NCI-H345 treated with DMSO at 0.1 percent for 48 hours (cell line): ENCODE measurements around the gene C17orf107.

Experiments used
- DNase-seq: peaks from one replicate; lab custom pipeline; 2025; ENCODE audit not compliant: unreplicated experiment; lab: John Stamatoyannopoulos, UW

C17orf107 gene

DNA sequence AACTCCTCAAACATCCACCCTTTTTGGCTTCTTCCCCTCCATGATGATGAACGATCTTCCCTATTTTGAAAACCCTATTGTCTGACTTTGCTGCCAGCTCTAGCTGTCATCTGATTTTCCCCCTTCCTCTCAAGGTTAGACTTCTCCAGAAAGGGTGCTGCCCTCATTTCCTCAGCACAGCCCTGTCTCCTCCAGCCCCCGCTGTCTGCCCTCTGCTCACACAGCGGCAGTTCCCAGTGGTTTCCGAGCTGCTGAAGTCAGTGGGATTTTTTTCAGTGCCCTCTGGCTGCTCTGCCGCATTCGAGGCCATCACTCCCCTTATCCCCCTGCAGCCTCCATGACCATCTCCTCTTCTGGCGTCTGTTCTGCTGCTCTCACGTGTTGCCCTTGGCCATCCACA, 26.6 kb upstream of the C17orf107 start:
- DNase-seq: no peak

DNA sequence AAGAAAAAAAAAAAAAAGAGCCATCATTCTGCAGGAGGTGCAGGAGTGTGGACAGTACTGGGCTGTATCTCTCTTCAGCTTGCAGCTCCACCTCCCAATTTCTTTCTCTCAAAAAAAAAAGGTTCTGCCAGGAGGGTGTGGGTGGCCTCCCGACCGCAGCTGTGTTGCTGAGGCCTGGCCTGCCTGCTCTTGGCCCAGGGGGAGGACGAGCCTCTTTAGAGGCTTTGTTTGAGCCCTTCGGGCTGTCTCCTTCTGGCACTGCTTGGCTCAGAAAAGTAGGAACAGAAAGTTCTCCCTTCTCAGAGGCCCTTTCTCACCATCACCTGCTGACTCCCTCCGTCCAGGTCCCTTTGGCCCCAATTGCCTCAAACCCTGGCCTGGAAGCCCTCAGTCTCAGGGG, 22.2 kb upstream of the C17orf107 start:
- no peak for DNase-seq

DNA sequence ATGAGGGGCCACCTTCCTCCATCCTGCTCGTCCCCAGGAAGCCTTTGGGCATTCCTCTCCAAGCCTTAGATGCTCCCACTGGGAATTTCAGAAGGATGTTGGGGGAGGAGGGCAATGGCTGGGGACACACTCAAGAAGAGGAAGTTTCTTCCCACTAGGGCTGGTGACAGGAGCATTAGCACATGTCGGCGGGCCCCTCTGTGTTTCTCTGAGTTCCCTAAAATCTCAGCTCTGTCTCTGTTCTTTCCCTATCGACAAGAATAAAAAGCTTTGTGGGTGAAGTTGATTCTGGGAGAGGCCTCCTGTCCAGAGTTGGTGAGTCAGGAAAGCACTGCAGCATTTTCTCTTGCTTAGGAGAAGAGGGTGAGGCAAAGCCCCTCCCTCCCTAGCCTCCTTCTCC, 19.7 kb upstream of the C17orf107 start:
- DNase-seq: no peak

DNA sequence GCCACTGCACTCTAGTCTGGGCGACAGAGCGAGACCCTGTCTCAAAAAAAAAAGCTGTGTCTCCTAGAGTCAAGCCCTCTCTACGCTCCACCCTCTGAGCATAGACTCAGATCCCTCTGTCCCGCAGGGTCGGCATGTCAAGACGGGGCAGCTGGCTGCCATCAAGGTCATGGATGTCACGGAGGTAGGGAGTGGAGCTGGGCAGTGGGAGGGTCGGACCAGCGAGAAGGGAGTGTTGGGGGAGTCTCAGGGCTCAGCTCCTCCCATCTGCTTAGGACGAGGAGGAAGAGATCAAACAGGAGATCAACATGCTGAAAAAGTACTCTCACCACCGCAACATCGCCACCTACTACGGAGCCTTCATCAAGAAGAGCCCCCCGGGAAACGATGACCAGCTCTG, 18.5 kb upstream of the C17orf107 start:
- no peak for DNase-seq

DNA sequence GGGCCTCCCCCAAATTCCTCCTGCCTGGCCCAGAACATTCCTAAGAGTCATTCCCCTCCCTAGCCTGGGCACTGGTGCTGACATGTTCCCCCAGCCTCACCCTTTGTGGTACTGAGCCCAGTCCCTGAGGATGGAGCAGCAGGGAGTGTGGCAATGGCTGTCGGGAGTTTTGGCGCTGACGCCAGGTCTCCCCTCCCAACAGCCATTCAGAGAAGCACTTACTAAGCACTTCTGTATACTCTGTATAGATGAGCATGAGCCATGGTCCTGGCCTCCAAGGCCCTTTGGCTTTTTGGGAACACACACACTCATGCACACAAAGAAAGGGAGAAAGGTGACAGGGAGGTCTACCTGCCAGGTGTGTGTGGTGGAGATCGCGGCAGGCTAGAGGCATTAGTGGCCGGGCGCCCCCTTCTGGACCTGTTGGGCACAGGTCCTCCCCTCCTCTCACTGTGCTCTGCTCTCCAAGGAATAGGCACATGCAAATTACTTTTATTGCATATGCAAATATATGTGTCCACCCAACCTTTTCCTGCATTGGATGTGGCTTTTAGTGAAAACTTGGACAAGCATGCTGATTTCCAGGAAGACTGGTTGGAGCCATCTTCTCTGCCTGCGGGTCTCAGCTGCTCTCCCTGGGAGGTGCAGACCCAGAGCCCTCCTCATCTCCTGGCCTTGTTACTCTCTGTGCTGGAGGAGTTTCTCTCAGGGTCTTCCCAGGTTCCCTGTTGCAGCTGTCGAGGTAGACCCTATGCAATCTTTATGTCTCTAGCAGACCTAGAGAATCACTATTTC, 17.4 kb upstream of the C17orf107 start:
- peak; percentile 22 for DNase-seq

DNA sequence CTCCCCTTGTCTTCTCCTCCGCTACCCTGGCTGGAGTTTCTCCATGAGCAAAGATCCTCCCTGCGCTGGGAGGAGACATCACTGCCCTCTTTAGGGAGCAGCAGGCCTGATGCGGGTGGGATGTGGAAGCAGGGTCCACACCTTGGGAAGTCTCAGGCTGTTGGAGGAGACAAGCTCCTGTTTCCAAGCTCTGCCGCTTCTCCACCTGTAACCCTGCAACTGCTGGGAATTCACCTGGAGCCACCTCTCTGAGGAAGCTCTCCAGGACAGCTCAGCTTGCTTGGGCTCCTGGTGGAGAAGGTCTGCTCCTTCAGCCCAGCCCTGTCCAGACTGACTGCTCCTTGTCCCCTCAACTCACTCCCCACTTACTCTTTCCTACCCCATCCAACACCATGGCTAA, 14.8 kb upstream of the C17orf107 start:
- DNase-seq: no peak

DNA sequence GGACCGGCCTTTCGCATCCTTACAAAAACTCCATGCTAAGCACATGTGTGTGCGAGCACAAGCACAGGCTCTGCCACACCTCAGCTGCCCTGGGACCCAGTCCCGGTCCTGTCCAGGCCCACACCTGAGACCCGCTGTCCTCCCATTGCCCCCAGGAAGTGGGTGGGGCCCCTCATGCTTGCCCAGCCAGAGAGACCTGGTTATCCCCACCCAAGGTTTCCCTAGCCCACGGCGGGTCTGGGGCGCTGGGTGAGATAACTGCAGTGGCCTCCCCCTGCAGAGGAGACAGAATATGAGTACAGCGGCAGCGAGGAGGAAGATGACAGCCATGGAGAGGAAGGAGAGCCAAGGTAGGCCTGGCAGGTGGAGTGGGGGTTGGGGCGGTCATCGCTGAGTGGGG, 12.5 kb upstream of the C17orf107 start:
- DNase-seq: no peak

DNA sequence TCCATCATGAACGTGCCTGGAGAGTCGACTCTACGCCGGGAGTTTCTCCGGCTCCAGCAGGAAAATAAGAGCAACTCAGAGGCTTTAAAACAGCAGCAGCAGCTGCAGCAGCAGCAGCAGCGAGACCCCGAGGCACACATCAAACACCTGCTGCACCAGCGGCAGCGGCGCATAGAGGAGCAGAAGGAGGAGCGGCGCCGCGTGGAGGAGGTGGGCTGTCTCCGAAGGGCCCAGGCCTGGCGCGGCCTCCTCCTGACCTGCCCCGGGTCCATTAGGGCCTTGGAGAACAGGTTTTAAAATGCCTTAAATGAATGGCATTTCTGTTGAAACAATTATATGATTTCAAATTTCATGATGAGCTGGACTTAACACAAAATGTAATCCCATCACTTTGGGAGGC, 11.8 kb upstream of the C17orf107 start:
- DNase-seq: no peak

DNA sequence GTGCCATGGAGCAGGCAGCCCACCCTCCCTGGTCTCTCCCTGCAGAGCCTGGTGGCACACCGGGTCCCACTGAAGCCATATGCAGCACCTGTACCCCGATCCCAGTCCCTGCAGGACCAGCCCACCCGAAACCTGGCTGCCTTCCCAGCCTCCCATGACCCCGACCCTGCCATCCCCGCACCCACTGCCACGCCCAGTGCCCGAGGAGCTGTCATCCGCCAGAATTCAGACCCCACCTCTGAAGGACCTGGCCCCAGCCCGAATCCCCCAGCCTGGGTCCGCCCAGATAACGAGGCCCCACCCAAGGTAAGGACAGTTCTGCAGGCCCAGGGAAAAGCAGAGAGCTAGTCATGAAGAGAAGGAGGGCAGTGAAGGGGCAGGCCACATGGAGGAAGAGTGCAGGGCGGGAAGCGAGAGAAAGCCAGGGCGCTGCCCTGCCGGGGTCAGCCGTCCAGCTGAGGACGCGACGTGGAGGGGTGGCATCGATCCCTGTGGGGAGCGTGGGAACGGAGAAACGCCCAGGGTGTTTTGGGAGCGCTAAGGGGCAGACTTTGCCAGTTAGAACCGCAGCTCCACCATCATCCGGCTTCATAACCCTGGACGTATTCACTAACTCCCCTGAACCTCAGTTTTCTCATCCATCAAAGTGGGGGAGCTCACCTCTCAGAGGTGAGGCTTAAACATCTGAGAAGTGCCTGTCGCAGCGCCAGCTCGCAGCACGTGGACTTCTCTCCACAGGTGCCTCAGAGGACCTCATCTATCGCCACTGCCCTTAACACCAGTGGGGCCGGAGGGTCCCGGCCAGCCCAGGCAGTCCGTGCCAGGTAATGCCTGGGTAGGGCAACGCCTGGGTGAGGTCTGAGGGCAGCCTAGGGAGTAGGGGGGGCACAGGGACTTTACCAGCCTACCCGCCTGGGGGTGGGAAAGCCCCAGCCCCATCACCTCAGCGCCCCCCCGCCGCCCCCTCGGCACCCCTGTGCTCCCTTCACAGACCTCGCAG, 7.6 kb upstream of the C17orf107 start:
- DNase-seq: no peak

DNA sequence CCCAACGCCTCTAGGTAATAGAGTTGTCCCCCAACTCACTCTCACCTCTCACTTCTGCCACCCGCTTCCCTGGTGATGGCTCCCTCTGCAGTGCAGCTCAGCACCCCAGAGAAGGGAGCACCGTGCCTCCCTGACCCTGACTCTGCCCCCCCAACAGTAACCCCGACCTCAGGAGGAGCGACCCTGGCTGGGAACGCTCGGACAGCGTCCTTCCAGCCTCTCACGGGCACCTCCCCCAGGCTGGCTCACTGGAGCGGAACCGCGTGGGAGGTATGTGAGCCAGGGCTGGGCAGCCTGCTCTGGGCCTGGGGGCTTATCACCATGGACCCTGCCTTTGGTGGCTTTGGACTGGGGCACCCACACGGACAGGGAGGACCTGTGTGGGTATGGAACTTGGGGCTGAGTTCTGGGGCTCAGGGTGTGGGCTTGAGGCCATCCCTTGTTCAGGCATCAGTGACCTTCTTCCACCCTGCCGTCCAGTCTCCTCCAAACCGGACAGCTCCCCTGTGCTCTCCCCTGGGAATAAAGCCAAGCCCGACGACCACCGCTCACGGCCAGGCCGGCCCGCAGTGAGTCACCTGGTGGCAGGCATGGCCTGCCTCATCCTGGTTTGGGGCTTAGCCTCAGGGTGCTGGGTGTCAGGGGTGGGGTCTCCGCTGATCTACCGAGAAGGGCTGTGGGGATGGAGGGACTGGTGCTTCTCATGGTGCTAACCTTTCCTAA, 6.7 kb upstream of the C17orf107 start:
- DNase-seq: no peak

DNA sequence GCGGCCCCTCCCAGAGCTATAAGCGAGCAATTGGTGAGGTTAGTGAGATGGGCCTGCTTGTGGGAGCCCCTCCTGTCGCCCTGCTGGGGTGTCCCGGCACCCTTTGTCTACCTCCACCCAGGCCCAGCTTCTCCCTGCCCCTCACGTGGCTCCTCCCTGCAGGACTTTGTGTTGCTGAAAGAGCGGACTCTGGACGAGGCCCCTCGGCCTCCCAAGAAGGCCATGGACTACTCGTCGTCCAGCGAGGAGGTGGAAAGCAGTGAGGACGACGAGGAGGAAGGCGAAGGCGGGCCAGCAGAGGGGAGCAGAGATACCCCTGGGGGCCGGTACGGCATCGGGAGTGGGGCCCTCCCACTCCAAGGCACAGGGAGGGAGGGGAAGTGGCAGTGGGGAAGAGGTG, 6.1 kb upstream of the C17orf107 start:
- DNase-seq: no peak

DNA sequence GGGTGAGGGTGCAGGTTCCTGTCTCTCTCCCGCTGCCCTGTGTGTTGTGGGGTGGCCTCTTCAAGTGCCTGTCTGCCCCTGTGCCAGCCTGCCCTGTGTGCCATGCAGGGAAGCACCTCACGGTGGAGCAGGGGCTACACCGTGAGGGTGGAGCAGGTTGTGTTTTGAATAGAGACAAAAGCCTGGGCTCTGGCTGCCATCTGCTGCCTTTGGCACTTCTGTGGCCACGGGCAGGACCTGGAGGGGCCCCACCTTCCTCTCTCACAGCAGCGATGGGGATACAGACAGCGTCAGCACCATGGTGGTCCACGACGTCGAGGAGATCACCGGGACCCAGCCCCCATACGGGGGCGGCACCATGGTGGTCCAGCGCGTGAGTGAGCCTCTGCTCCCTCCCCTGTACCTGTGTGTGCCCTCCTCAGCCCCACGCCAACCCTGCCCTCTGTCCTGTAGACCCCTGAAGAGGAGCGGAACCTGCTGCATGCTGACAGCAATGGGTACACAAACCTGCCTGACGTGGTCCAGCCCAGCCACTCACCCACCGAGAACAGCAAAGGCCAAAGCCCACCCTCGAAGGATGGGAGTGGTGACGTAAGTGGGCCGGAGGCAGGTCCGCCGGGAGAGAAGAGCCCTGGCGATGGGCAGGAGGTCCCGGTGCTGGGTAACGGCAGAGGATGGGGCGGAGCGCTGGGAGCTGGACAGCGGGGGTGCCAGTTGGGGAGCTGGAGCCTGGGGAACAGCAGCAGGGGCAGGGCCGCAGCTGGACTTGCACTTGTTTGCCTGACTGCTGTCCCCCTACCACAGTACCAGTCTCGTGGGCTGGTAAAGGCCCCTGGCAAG, 5.4 kb upstream of the C17orf107 start:
- DNase-seq: no peak

DNA sequence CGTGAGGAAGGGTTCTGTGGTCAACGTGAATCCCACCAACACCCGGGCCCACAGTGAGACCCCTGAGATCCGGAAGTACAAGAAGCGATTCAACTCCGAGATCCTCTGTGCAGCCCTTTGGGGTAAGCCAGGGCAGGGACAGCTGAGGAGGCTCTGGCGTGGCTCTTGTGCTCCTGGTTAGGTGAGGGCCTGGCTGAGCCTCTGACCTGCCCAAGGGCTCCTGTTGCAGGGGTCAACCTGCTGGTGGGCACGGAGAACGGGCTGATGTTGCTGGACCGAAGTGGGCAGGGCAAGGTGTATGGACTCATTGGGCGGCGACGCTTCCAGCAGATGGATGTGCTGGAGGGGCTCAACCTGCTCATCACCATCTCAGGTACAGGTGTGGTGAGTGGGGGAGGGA, 4.2 kb upstream of the C17orf107 start:
- DNase-seq: no peak

DNA sequence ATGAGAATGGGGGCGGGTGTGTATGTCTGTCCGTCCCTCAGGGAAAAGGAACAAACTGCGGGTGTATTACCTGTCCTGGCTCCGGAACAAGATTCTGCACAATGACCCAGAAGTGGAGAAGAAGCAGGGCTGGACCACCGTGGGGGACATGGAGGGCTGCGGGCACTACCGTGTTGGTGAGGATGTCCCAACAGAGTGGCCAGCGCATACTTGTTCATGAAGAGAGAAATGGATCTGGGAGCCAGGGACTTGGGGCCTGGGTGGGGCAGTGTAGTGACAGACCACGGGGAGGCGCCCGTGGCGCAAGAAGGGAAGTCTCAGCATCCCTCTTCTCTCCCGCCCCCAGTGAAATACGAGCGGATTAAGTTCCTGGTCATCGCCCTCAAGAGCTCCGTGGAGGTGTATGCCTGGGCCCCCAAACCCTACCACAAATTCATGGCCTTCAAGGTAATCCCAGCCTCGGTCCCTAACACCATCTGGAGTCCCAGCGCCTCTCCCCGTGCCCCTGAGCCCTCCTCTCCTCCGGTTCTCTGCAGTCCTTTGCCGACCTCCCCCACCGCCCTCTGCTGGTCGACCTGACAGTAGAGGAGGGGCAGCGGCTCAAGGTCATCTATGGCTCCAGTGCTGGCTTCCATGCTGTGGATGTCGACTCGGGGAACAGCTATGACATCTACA, 3.5 kb upstream of the C17orf107 start:
- no peak for DNase-seq

DNA sequence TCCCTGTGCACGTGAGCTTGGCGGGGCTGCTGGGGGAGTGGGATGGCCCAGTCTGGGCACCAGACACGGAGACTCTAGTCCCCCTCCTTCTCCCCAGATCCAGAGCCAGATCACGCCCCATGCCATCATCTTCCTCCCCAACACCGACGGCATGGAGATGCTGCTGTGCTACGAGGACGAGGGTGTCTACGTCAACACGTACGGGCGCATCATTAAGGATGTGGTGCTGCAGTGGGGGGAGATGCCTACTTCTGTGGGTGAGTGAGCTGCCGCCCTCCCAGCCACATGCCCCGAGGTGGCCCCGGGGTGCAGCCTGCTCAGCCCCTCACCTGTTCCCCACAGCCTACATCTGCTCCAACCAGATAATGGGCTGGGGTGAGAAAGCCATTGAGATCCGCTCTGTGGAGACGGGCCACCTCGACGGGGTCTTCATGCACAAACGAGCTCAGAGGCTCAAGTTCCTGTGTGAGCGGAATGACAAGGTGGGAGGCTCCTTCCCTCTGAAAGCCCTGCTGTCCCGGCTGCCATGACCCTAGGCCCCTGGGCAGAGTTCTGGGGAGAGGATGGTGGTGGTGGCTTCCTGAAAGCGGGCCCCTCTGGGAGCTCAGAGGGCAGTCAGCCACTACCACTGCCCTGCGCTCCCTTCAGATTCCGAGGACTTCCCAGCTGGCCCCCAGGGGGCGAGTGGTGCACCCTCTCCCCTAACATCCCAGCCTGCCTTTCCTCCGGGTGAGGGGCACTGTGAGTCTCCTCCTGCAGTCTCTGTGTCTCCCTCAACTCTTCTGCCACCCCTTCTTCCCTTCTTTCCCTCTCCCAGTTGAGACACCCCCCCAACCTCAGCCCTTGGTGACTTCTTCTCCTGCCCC, 2.8 kb upstream of the C17orf107 start:
- DNase-seq: no peak

DNA sequence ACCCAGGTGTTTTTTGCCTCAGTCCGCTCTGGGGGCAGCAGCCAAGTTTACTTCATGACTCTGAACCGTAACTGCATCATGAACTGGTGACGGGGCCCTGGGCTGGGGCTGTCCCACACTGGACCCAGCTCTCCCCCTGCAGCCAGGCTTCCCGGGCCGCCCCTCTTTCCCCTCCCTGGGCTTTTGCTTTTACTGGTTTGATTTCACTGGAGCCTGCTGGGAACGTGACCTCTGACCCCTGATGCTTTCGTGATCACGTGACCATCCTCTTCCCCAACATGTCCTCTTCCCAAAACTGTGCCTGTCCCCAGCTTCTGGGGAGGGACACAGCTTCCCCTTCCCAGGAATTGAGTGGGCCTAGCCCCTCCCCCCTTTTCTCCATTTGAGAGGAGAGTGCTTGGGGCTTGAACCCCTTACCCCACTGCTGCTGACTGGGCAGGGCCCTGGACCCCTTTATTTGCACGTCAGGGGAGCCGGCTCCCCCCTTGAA, 2.1 kb upstream of the C17orf107 start:
- DNase-seq: no peak

DNA sequence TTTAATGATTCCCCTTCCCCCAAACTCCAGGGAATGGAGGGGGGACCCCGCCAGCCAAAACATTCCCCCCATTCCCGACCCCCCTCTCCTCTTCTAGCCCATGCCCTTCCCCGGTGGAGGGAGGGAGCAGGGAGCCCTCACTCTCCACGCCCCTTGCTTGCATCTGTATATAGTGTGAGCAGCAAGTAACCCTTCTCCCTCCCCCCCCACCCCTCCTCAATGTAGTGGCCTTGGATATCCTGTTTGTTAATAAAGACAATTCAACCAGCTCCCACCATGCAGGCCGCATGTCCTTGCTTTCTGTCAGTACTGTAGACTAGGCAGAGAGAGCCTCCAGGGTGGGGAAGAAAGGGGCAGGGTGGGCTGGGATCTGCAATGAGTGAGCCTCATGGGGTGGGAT, 1.6 kb upstream of the C17orf107 start:
- no peak for DNase-seq

DNA sequence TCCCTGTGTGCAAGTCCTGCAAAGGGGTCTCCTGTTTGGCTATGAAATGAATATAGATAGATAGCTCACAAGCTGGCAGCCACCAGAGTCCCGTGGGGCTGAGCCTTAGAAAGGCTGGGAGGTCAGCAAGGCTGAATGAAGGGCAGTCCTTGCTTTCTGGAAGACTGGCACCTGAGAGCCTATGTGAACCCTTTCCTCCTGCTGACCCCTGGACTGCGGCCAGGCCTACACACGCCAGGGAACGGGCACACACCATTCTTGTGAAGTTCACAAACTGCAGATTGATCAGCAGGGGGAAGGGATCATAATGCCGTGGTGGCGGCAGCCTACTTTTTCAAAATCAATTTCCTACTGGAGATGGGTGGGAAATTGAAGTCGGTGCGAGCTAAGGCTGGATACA, 985 bp upstream of the C17orf107 start:
- no peak for DNase-seq

DNA sequence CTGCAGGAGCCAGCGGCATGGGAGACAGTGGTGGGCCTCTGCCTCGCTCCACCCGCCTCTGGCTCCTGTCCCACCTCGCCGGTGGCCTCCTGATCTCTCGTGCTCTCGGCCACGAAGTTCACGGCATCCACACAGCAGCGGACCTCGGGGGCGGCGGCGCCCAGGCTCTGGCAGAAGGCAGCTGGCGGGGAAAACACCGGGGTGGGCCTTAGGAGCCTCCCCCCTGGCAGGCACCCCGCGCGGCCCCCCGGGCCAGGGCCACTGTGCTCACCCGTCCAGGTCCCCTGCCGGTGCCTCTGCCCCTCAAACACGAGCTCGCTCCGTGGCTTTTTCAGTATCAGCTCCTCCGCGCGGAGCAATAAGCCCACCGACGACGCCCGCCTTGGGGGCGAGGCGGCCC, 409 bp upstream of the C17orf107 start:
- no peak for DNase-seq
